ENCODE results near the gene NUMA1.

DNA sequence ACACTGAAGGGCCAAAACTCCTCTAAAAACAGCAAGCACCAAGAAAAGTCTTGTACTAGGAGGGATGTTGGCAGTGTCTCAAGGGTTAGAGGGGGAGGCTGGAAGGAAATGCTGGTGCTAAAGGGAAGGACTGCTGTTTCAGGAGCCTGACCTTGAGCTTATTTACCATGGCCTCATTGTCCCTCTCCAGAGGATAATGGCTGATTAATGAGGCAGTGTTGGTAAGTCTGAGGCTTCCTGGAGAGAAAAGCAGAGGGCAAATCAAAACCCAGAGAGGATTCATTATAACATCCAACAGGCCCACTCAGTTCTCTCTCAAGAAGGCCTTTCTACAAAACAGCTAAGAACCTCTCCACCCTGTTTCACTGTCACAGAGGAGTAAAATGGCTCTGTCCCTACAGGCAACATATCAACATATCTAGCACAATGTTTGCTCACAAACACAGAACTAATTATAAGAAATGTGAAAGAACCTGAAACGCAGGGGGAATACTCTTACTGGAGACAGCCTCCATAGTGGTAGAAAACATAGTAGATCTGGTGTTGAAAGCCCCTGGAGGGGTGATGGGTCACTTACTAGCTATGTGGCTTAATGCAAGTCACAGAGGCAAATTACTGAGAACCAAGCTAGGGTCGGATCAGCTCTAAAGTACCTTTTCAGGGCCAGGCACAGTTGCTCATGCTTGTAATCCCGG lies 31.4 kb downstream of the NUMA1 start:
- TF ChIP-seq POLR2AphosphoS5 (IDR thresholded peaks at IDR 0.05; ENCODE audit: borderline replicate concordance, low read depth, low read length) (no peak), EZH2 (IDR thresholded peaks at IDR 0.05) (no peak)

Data from SK-N-MC (cell line).